ENCODE data around the gene CLCF1. TPM values are rescaled to one million over a fixed set of nuclear protein-coding genes. Genes with fewer than 3 reads are reported as not detected.

CLCF1 gene
- total RNA-seq, 2 experiments from 2014 or later = 0.39 to 0.45 TPM

DNA sequence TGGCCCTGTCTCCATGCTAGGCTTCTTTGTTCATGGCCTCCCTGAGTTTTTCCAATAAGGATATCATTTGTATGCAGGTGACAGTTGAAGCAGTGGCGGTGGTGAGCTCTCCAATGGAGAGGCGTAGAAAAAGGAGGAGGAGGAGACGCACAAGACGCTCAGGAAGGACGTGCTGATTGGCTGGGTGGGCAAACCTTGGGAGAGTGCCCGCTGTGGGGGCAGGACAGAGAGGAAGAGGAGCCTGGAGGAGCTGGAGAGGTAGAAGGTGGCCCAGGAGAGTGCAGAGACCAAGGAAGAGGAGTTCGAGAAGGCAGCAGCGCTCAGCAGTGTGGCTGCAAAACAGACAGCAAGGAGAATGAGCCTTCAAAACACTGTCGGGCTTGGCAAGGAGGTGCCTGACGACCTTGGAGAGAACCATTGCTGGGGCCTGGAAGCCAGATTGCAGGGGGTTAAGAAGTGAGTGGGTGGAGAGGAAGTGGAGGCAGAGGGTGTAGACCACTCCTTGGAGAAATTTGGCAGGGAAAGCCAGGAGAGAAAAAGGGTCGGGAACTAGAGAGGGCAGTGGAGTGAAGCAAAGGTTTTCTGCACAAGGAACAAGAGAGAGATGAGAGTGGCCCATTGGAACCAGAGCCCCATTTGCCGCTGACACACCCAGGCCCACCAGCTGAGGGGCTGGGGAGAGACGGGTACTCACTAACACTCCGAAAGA is 7.5 kb downstream of the CLCF1 start:
- Mint-ChIP-seq H3K27ac (no peak overlapping the region), H3K36me3 (no peaks in the 10 kb centered on the region), H3K4me1 (ENCODE audit: low read depth) (peaks cover 51% of the 10 kb centered on the region), H3K9me3 (no peaks in the 10 kb centered on the region), H3K4me3 (no peak overlapping the region), H3K27me3 (no peaks in the 10 kb centered on the region)
- POLR2A ChIA-PET = no interaction called here
- intact Hi-C loops (cut with micrococcal nuclease) = no loop called here
- CTCF ChIA-PET = interaction anchor here (0.8 to 4.1 kb wide), 4 partner anchors 10 to 17 kb away, joined by 3 to 15 read pairs (median 8); no protein-coding TSS in a partner anchor
- DNase-seq = no peak

DNA sequence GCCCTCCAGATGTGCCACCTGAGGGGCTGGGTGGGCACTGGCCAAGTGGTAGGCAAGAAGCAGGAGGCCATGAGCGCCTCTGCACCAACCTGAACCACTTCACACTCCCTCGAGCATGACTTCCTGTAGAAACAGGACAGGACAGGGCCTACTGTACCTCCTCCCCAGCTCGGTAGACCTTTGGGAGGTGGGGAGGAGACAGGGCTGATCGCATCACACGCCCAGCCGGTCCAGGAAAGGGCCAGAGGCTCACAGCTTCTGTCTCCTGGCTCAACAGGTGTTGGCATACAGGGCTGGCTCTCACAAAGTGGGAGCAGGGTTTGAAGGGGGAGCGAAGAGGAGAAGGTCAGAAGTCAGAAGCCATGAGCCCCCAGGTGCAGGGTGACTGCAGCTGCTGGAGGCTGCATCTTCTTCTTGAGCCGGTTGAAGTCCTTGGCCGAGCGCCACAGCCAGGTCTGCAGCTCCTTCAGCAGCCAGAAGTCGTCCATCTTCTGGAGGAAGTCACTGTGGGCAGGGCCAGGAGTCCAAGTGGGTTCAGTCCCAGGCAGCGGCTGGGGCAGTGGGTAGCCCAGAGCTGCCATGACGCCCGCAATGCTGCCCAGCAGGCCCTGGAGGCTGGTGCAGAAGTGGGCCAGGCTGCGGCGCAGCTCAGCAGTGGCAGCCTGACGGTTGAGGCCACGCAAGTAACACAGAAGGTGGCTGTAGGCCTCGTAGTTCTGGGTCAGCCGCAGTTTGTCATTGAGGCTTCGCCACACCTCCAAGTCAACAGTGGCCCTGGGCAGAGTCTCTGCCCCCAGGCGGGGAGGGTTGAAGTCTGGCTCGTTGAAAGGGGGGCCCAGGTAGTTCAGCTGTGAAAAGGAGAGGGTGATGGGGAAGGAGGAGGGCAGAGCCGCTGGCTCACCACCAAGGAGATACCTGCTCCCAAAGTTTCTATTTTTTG is 8.3 kb downstream of the CLCF1 start:
- Mint-ChIP-seq H3K27ac (no peak overlapping the region), H3K27me3 (no peaks in the 10 kb centered on the region), H3K4me3 (no peak overlapping the region), H3K9me3 (no peaks in the 10 kb centered on the region), H3K4me1 (ENCODE audit: low read depth) (peaks cover 45% of the 10 kb centered on the region), H3K36me3 (no peaks in the 10 kb centered on the region)
- CTCF ChIA-PET = interaction anchor here (0.8 to 4.1 kb wide), 4 partner anchors 9 to 18 kb away, joined by 3 to 15 read pairs (median 8); no protein-coding TSS in a partner anchor
- intact Hi-C loops (cut with micrococcal nuclease) = no loop called here
- no peak for DNase-seq
- POLR2A ChIA-PET = interaction anchor here (0.7 kb wide), 1 partner anchor 11 kb away, joined by 3 read pairs; no protein-coding TSS in a partner anchor

DNA sequence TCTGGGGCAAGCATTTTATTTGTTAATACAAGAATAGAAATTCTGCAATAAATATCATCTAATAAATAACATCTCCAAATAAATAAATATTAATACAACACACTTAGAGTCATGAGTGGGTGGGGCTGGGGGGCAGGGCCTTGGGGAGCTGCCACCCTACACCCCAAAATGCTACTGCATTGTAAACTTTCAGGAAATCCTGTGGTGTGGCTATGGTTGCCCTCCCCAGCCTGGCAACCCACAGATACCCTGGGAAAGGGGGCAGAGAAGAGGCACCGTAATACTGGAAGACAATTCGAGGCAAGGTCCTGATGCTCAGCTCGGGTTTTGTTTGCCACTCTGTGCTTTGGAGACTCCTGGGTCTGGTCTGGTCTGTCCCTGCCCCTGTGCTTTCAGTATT is 9.2 kb downstream of the CLCF1 start:
- DNase-seq = no peak
- no peak overlapping the region for H3K4me3 Mint-ChIP-seq
- CTCF ChIA-PET = interaction anchor here (1.0 to 16.1 kb wide), 5 partner anchors 8 to 100 kb away, joined by 3 to 995 read pairs (median 15); partner anchors contain the start of gene CLCF1

DNA sequence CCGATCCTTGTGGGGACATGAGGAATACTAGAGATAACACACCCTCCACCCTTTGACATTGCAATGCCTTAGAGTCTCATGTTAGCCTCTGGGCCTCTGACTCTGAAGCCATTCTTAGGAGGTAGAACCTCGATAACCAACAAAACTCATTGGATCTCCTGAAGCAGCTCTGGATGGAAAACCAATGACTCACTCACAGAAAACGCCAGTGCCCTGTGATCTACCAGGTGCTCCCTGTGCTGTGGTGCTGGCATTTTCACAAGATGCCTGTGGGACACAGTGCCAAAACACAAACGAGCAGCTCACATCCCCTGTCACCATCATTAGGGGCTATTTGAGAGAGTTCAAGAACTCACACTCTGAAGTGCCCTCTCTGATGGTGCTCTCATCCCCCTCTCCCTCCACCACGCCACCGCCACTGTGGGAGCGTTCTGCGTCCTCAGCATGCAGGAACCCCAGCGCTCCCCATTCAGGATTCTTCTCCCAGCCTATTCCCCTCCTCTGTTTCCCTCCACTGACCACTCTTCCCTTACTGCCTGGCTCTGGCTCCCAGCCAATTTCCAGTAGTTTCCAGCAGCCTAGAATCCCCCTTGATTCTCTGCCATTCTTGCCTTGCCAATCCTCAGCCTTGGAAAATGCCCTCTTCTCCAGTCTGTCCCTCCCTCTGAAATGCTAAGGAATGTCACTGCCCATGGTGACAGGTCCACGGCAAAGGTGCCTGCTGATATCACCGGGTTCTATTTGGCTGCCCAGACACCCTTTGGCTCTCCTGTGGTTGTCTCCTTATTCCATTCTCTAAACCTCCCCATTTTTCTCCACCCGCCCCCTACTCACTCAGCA is 15.3 kb downstream of the CLCF1 start:
- no peak overlapping the region for H3K4me3 Mint-ChIP-seq
- peaks cover 28% of the 10 kb centered on the region for H3K4me1 Mint-ChIP-seq (ENCODE audit: low read depth)
- CTCF ChIA-PET = interaction anchor here (0.6 to 16.1 kb wide), 7 partner anchors 13 to 225 kb away, joined by 3 to 995 read pairs (median 3); partner anchors contain the start of genes CLCF1, GSTP1 and RPS6KB2
- intact Hi-C loops (cut with micrococcal nuclease) = loop anchor here (1.0 to 10.0 kb wide), 3 partner anchors 15 to 403 kb away; partner anchors contain the start of genes CLCF1 and PC
- no peaks in the 10 kb centered on the region for H3K36me3 Mint-ChIP-seq
- H3K9me3 Mint-ChIP-seq = no peaks in the 10 kb centered on the region
- no peaks in the 10 kb centered on the region for H3K27me3 Mint-ChIP-seq
- no peak for DNase-seq
- H3K27ac Mint-ChIP-seq = no peak overlapping the region
- POLR2A ChIA-PET = interaction anchor here (3.5 kb wide), 1 partner anchor 24 kb away, joined by 12 read pairs; no protein-coding TSS in a partner anchor

More for the DNA sequence above, 9.2 kb downstream of the CLCF1 start:
- Mint-ChIP-seq H3K36me3 (no peaks in the 10 kb centered on the region), H3K4me1 (ENCODE audit: low read depth) (peaks cover 37% of the 10 kb centered on the region), H3K27ac (no peak overlapping the region), H3K9me3 (no peaks in the 10 kb centered on the region), H3K27me3 (no peaks in the 10 kb centered on the region)
- intact Hi-C loops (cut with micrococcal nuclease) = no loop called here
- POLR2A ChIA-PET = no interaction called here

DNA sequence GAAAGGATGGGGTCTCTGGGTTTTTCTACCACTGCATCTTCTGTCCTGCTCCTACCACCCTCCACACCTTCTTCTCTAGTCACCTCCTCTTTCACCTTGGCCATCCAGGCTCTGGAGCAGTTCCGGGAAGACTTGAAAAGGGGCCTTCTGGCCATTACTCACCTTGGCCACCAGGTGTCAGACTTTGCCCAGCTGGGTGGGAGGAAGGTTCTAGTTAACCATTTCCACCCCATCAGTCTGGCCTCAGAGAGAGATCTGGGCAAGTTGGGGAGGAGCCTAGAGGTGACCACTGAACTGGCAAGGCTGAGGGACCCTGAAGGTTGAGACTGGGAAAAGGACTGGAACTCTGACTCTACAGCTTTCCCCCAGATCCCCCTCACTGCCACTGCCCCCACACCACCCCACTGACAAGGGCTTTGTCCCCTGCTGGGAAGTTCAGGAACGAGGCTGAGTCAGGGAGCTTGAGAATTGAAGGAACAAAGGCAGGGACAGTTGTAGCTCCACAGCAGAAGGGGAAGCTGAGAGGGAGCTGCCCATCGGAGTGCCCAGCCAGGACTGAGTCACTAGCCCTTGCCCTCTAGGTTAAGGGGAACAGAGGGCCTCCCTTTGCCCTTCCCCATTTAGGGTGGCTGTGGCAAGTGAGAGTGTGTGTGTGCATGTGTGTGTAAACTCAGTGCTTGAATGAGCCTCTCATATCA is 16.4 kb downstream of the CLCF1 start:
- POLR2A ChIA-PET = interaction anchor here (1.0 to 3.5 kb wide), 3 partner anchors 15 to 83 kb away, joined by 3 to 12 read pairs (median 4); no protein-coding TSS in a partner anchor
- Mint-ChIP-seq H3K4me3 (peak overlapping the region; percentile 37), H3K36me3 (no peaks in the 10 kb centered on the region), H3K9me3 (no peaks in the 10 kb centered on the region), H3K27me3 (no peaks in the 10 kb centered on the region), H3K27ac (peak overlapping the region; percentile 75), H3K4me1 (ENCODE audit: low read depth) (peaks cover 30% of the 10 kb centered on the region)
- CTCF ChIA-PET = interaction anchor here (0.7 to 16.1 kb wide), 22 partner anchors 8 to 642 kb away, joined by 3 to 995 read pairs (median 4); partner anchors contain the start of genes CLCF1, GSTP1, PITPNM1 and PPP1CA
- intact Hi-C loops (cut with micrococcal nuclease) = loop anchor here (1.0 to 10.0 kb wide), 3 partner anchors 16 to 402 kb away; partner anchors contain the start of genes CLCF1 and PC
- DNase-seq = peak; percentile 80

DNA sequence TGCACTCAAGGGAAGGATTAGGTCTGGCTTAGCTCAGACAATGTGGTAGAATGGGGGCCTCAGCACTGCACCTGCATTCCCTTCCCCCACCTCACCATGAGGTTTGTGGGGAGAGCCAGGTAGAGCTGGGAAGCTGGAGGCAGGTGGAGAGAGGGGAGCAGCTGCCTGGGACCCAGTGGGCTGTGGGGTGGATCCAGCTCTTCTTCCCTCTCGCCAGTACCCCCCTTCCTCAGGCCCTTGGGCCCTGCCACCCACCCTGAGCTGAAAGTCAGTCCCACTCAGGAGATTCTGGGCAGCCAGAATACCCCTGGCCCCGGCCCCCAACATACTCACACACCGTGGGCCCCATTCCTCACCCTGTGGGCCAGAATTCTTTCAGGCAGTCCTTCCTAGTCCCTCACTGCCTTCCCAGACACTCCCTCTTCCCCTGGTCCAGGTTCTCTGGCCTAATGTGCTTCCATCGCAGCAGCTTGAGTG is 17.0 kb downstream of the CLCF1 start:
- Mint-ChIP-seq H3K36me3 (no peaks in the 10 kb centered on the region), H3K27me3 (no peaks in the 10 kb centered on the region), H3K9me3 (no peaks in the 10 kb centered on the region), H3K4me1 (ENCODE audit: low read depth) (peaks cover 34% of the 10 kb centered on the region), H3K27ac (peak overlapping the region; percentile 75), H3K4me3 (peak overlapping the region; percentile 37)
- ChIA-PET POLR2A (interaction anchor here (1.0 to 3.5 kb wide), 3 partner anchors 14 to 83 kb away, joined by 3 to 12 read pairs (median 4); no protein-coding TSS in a partner anchor), CTCF (interaction anchor here (0.6 to 16.1 kb wide), 20 partner anchors 9 to 642 kb away, joined by 3 to 995 read pairs (median 4); partner anchors contain the start of genes CDK2AP2, CLCF1, PITPNM1 and PPP1CA)
- intact Hi-C loops (cut with micrococcal nuclease) = loop anchor here (2.0 to 10.0 kb wide), 2 partner anchors 16 to 402 kb away; partner anchors contain the start of genes CLCF1 and PC
- DNase-seq = no peak

DNA sequence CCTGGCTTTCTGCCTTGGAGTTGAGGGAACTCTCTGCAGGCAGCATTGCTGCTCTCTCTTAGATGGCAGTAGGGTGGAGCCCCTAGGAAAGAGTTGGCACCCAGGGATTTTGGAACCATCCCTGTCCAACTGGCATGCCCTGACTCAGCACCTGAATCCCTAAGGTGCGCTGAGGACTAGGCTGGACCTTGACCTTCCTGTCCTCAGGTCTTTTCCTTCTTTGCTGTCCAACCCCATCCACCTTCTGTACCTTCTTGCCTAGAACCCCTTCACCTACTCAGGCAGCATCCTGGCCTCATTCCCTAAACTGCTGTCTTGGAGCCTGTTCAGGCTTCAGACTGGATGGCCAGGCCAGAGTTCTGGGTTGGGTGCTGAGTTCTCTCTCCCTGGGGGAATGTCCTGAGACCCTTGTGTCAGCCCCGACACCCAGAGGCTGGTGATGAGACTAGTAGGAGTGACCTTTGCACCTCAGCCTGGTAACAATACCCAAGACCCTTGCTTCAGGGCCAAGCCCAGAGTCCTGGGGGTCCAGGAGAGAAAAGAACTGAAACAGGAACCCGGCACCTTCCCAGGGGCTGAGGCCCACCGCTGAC is 17.5 kb downstream of the CLCF1 start:
- CTCF ChIA-PET = interaction anchor here (0.6 to 16.1 kb wide), 13 partner anchors 10 to 643 kb away, joined by 3 to 995 read pairs (median 3); partner anchors contain the start of genes CDK2AP2, CLCF1, PPP1CA and RAD9A
- DNase-seq = no peak
- POLR2A ChIA-PET = interaction anchor here (1.2 to 3.5 kb wide), 2 partner anchors 26 to 84 kb away, joined by 4 to 12 read pairs; no protein-coding TSS in a partner anchor
- Mint-ChIP-seq H3K4me1 (ENCODE audit: low read depth) (peaks cover 39% of the 10 kb centered on the region), H3K27me3 (no peaks in the 10 kb centered on the region), H3K27ac (peak overlapping the region; percentile 67), H3K36me3 (no peaks in the 10 kb centered on the region), H3K4me3 (no peak overlapping the region), H3K9me3 (no peaks in the 10 kb centered on the region)
- intact Hi-C loops (cut with micrococcal nuclease) = loop anchor here (2.0 to 10.0 kb wide), 2 partner anchors 17 to 401 kb away; partner anchors contain the start of genes CLCF1 and PC

DNA sequence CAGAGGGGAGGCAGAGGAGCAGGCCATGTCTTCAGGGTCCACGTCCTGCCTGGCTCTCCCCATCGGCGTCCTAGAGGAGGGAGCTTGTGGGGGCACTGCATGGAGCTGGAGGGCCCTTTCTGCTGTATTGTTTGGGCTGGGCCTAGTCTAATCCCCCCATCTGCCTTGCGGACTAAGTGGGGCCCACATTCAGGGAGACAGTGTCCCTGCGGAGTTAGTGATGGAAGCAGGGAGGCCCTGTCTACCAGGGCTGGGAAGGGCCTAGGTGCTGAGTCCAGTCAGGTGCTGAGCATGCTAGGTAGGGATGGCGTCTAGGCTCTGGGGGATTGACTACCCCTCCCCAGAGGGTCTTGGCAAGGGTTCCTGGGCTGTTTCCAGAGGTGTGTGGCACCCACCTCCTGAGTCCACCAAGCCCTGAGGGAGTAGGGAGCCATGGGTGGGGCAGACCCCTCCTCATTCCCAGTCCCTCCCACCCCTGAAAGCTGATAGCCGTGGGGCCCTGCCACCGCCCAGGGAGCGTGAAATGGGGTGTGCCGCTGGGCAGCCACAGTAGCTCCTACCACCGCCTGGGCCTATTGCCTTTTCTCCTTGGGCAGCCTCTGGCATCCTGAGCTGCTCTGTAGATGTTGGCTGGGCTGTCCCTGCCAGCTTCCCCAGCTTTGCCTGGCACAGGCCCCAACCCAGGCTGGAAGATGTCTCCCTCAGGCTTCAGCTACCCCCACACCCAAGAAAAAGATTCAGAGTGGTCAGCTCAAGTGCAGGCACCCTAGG is 18.2 kb downstream of the CLCF1 start:
- H3K36me3 Mint-ChIP-seq = no peaks in the 10 kb centered on the region
- no peak overlapping the region for H3K4me3 Mint-ChIP-seq
- no peak for DNase-seq
- H3K27ac Mint-ChIP-seq = peak overlapping the region; percentile 96
- no peaks in the 10 kb centered on the region for H3K27me3 Mint-ChIP-seq
- intact Hi-C loops (cut with micrococcal nuclease) = loop anchor here (10.0 kb wide), 1 partner anchor 400 kb away; the partner anchor contains the start of gene PC
- H3K4me1 Mint-ChIP-seq (ENCODE audit: low read depth) = peaks cover 40% of the 10 kb centered on the region
- CTCF ChIA-PET = interaction anchor here (1.2 to 16.1 kb wide), 5 partner anchors 10 to 152 kb away, joined by 3 to 995 read pairs (median 11); partner anchors contain the start of genes CDK2AP2 and CLCF1
- no peaks in the 10 kb centered on the region for H3K9me3 Mint-ChIP-seq
- POLR2A ChIA-PET = interaction anchor here (3.5 kb wide), 1 partner anchor 27 kb away, joined by 12 read pairs; no protein-coding TSS in a partner anchor

All from activated CD4-positive, alpha-beta memory T cell treated with anti-CD3 and anti-CD28 coated beads for 36 hours (primary cell).